ENCODE measurements around the gene SGCD.
"Not testable (repeated sequence)": the region's sequence is repeated elsewhere in the genome, so short reads cannot be mapped to it uniquely, and the experiment has no call there.

SGCD gene

GRCh38 chr5:156561651-156562050, 234.7 kb downstream of the SGCD start:
- no peak for DNase-seq (ENCODE audit: low read depth in 2 of 2)

- DNase-seq (ENCODE audit: low read depth in 2 of 2), result no peak
These were observed 243.7 kb downstream of the SGCD start for GRCh38 chr5:156570615-156571014.

GRCh38 chr5:156581725-156582124, 254.8 kb downstream of the SGCD start:
- no peak for DNase-seq (ENCODE audit: low read depth in 2 of 2)

DNA sequence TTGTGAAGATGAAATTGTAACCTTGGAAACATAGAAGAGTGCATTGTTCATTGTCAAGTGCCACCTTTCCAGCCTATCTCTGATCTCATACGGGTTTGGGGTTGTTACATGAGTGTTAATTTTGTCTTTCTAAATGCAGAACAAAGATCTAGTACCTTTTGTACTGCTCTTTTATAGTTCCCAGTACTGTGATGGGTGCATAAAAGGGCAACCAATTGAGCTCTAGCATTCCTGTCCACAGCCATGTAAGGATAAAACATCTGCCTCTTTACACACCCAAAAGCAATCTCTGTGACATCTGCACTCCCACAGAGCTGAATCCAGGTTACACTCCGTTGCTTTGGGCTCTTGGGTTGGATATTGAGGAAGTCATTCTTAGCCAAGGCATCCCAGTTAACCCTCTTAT, 255.2 kb downstream of the SGCD start:
- no peak for DNase-seq (ENCODE audit: low read depth in 2 of 2)

DNA sequence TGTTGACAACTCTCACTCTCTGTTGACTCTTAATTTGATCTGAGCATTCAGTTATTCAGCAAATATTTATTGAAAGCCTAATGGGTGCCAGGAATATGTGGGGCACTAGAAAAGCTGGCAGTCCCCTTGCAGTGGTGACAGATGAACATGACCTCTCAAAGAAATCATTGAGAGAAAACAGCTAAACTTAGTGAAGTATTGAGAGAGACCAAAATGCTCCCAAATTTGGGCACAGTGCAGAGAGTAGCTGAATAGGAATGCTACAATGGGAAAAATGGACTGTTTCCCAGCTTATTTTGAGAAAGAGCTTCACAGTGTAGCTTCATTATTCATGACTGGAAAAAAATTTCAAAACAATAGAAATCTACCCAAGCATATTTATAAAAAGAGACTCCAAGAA, 257.9 kb downstream of the SGCD start:
- no peak for DNase-seq (ENCODE audit: low read depth in 2 of 2)

DNA sequence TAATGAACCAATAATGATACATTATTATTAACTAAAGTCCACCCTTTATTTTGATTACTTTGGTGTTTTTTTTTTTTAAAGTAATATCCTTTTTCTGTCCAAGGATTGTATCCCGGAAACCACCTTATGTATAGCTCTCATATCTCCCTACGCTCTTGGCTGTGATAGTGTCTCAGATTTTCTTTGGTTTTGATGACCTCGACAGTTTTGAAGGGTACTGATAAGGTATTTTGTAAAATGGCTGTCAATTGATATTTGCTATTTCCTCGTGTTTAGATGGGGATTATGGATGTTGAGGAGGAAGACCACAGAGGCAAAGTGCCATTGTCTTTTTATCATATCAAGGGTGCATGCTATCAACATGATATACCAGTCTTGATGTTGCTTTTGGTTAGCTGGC, 259.0 kb downstream of the SGCD start:
- DNase-seq (ENCODE audit: low read depth in 2 of 2), result no peak

DNA sequence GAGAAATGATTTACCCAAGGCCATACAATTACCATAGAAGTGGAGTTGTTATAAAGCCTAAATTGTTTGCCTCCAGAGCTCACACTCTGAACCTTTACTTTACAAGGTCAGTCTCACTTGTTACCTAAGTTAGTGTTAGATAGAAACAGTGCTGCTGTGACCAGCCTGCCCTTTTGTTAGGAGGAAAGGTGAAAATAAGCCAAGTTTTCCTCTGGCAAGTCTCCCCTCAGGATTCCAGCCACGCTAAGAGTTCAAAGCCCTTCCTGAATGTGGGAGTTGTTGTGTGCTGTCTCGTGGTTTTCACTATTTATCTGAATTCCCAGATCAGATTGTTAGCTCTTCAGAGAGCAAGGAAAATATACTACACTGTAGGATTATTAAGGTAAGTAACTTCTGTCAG, 260.0 kb downstream of the SGCD start:
- no peak for DNase-seq (ENCODE audit: low read depth in 2 of 2)

GRCh38 chr5:156588306-156588705, 261.3 kb downstream of the SGCD start:
- DNase-seq (ENCODE audit: low read depth in 2 of 2), result no peak

GRCh38 chr5:156589104-156589945, 262.4 kb downstream of the SGCD start:
- no peak for DNase-seq (ENCODE audit: low read depth in 2 of 2)

DNA sequence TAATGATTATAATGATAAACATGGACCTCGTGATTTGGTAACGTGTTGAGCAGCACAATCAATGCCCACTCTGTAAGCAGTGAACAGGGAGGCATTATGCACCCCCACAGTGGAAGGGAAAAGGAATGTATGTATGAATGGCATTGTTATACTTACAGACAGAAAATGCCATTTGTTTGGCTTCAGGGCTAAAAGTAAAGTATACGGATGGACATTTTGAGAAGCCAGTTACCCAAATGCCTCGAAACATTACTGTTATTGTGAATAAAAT, 262.9 kb downstream of the SGCD start:
- no peak for DNase-seq (ENCODE audit: low read depth in 2 of 2)

- DNase-seq (ENCODE audit: low read depth in 2 of 2), result no peak
These were observed 264.0 kb downstream of the SGCD start for GRCh38 chr5:156590978-156591377.

DNA sequence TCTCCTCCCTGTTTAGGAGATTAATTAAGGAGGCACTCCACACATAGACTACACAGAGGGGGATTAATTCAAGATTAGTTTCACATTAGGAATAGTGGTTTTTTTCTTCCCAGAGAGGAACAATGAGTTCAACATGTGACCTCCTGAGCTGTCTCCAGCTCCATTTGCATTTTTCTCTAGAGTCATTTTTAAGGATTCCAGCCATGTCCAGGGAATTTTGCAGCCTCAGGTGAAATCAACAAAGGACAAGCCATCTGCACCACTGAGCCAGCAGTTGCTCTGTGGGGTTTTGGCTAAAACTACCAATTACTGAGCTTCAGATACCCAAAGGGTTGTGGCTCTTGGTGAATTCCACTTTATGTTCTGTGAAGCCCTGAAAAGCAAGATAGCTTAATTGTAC, 264.7 kb downstream of the SGCD start:
- DNase-seq (ENCODE audit: low read depth in 2 of 2), result no peak

- no peak for DNase-seq (ENCODE audit: low read depth in 2 of 2)
These were observed 266.6 kb downstream of the SGCD start for GRCh38 chr5:156593546-156593945.

- no peak for DNase-seq (ENCODE audit: low read depth in 2 of 2)
These were observed 267.4 kb downstream of the SGCD start for GRCh38 chr5:156594406-156594805.

GRCh38 chr5:156595132-156595787, 268.3 kb downstream of the SGCD start:
- no peak for DNase-seq (ENCODE audit: low read depth in 2 of 2)

GRCh38 chr5:156597276-156597675, 270.3 kb downstream of the SGCD start:
- no peak for DNase-seq (ENCODE audit: low read depth in 2 of 2)

- DNase-seq (ENCODE audit: low read depth in 2 of 2), result no peak
These were observed 272.0 kb downstream of the SGCD start for GRCh38 chr5:156598964-156599363.

- DNase-seq (ENCODE audit: low read depth in 2 of 2), result not testable (repeated sequence)
These were observed 283.6 kb downstream of the SGCD start for GRCh38 chr5:156610582-156610981.

DNA sequence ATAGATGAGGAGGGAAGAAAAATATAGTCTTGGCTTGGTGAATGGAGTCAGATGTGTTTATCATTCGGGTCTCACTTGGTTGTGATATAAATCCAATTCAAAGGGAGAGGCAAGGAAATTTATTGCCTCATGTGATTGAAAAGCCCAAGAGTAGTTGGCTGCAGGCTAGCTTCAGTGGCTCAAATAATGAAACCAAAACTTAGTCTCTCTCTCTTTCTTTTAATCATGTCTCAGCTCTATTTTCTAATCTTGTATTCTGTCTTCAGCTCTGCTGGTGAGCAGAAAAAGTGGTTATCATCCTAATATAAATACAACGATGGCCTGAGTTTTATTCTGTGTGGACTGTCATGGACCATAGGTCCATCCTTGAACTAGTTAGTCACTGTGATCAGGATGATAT, 288.9 kb downstream of the SGCD start:
- no peak for DNase-seq (ENCODE audit: low read depth in 2 of 2)

- DNase-seq (ENCODE audit: low read depth in 2 of 2), result no peak
These were observed 290.5 kb downstream of the SGCD start for GRCh38 chr5:156617426-156617825.

- DNase-seq (ENCODE audit: low read depth in 2 of 2), result no peak
These were observed 291.6 kb downstream of the SGCD start for GRCh38 chr5:156618601-156619000.

DNA sequence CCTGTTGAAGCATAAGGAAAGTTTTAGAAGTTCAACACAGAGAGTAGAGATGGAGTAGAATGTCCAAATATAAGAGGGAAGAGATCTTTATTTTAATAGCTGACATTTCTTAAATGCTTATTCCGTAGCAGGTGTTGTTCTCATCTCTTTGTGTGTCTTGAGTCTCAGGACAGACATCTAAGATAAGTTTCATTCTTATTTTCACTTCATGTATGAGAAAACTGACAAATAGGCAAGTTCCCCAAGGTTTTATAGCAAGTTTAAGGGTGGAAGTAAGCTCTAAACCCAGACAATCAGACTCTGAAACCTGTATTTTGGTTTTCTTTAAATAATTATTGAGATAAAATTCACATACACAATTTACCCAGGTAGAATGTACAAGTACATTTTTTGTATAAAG, 294.8 kb downstream of the SGCD start:
- no peak for DNase-seq (ENCODE audit: low read depth in 2 of 2)

GRCh38 chr5:156623381-156624040, 296.5 kb downstream of the SGCD start:
- no peak for DNase-seq (ENCODE audit: low read depth in 2 of 2)

Measured in activated CD8-positive, alpha-beta memory T cell treated with anti-CD3 and anti-CD28 coated beads for 4 hours (primary cell).